LNCaP clone FGC (cell line): Measurements from ENCODE around the gene IPO7.
A peak's percentile ranks its signal among the peaks of the same experiment; 100 is the strongest.

Experiments used
- DNase-seq: peaks from one replicate; pipeline ENCODE4 v3.0.0-alpha.2; 2011; ENCODE audit warnings: low read depth
- H3K4me3 ChIP-seq: 2 replicates; pipeline ENCODE4 v1.5.1; 2011; ENCODE audit warnings: mild to moderate bottlenecking, low read depth, low read length, control low read depth
- CTCF ChIP-seq: IDR thresholded peaks from 2 replicates; pipeline ENCODE4 v1.5.1; 2012; ENCODE audit warnings: mild to moderate bottlenecking; ENCODE audit not compliant: control insufficient read depth, insufficient read depth; ENCODE audit errors: extremely low read depth

Gene IPO7

GRCh38 chr11:9362393-9362863, 22.0 kb upstream of the IPO7 start:
- no peak for DNase-seq
- H3K4me3 ChIP-seq = no peak overlapping the region
- TF ChIP-seq CTCF = no peak

GRCh38 chr11:9363954-9364912, 20.2 kb upstream of the IPO7 start:
- TF ChIP-seq CTCF = no peak
- peak overlapping the region; percentile 50 for H3K4me3 ChIP-seq
- DNase-seq = peak; percentile 82

DNA sequence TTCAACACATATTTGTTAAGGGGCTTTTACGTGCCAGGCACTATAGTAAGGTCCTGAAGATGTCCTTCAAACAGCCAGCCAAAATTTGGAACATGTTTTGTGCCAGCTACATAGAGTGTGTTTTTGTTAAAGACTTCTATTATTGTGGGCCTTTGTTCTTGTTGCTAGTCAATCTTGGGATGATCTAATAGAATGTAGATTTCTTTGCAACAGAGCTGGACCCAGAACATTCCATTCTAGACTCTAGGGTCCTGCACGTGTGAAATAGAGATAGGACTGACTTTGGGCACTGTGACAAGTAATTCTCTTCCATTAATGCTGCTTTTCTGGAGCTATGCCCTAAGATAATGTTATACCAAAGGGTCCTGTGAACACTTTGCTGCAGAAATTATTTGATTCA, 16.9 kb upstream of the IPO7 start:
- H3K4me3 ChIP-seq = no peak overlapping the region
- no peak for DNase-seq
- no peak for TF ChIP-seq CTCF

- H3K4me3 ChIP-seq = no peak overlapping the region
- TF ChIP-seq CTCF = no peak
- no peak for DNase-seq
Measured at GRCh38 chr11:9377036-9377435, 7.4 kb upstream of the IPO7 start.

- no peak overlapping the region for H3K4me3 ChIP-seq
- DNase-seq = no peak
- TF ChIP-seq CTCF = no peak
Measured at GRCh38 chr11:9379041-9379440, 5.4 kb upstream of the IPO7 start.

- TF ChIP-seq CTCF = no peak
- no peak overlapping the region for H3K4me3 ChIP-seq
- DNase-seq = no peak
Measured at GRCh38 chr11:9380773-9381172, 3.7 kb upstream of the IPO7 start.

GRCh38 chr11:9385327-9385899, 961 bp downstream of the IPO7 start:
- no peak for DNase-seq
- H3K4me3 ChIP-seq = peak overlapping the region; percentile 94
- no peak for TF ChIP-seq CTCF
